ENCODE measurements around the gene COL1A1.

The COL1A1 gene

GRCh38 chr17:50201276-50201854 is at the start of gene COL1A1:
Gene COL1A1, minus strand, starts transcription at chr17:50201631. Its CDS starts 118 bp downstream, at chr17:50201513.
- no peak for DNase-seq (ENCODE audit: low read depth, low spot score)

DNA sequence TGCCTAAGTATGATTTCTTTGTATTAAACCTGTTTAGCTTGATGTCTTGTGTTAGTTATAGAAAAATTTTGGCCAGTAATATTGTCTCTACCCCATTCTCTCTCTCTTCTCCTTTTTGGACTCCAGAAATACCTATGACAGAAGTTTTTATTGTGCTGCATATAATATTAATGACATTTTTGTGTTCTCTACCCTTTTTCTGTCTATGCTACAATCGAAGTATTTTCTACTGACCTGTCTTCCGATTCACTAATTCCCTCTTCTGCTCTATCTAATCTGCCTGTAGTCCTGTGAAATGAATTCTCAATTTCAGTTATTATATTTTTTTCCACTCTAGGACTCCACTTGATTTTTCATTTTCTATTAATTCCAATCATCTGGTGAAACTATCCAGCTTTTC is 46.8 kb upstream of the COL1A1 start:
- no peak for DNase-seq (ENCODE audit: low read depth, low spot score)

GRCh38 chr17:50244771-50245170 is 43.3 kb upstream of the COL1A1 start:
- no peak for DNase-seq (ENCODE audit: low read depth, low spot score)

- DNase-seq (ENCODE audit: low read depth, low spot score) = no peak
These were observed 40.0 kb upstream of the COL1A1 start for GRCh38 chr17:50241431-50241830.

- no peak for DNase-seq (ENCODE audit: low read depth, low spot score)
These were observed 39.4 kb upstream of the COL1A1 start for GRCh38 chr17:50240851-50241250.

DNA sequence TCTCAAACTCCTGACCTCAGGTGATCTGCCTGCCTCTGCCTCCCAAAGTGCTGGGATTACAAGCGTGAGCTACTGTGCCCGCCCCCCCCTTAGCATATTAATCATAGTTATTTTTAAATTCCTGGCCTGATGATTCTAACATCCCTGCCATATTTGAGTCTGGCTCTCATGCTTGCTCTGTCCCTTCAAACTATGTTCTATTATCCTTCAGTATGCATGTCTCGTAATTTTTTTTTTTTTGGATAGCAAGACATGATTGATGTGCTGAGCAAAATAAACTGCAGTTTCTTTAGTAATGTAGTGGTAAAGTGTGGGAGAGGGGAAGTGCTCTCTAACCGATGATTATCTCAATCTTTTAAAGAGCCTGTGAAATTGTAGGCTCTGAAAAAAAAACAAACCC is 38.5 kb upstream of the COL1A1 start:
- DNase-seq (ENCODE audit: low read depth, low spot score) = no peak

DNA sequence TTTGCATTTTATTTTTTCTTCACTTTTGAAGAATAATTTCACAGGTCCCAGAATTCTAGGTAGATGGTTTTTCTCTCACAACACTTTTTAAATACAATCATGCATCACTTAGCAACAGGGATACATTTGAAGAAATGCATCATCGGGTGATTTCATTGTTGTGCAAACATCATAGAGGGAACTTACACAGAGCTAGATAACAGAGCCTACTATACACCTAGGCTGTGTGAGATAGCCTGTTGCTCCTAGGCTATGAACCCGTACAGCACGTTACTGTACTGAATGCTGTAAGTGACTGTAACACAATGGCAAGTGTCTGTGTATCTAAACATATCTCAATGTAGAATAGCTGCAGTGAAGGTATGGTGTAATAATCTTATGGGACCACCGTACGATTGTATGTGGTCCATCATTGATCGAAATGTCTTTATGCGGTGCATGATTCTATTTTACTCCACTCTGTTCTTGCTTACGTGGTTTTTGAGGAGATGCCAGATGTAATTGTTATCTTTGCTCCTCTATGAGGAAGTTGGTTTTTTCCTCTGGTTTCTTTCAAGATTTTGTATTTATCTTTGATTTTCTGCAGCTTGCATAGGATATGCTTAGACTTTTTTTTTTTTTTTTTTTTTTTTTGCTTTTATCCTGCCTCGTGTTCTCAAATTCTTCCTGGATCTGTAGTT is 37.3 kb upstream of the COL1A1 start:
- DNase-seq (ENCODE audit: low read depth, low spot score) = no peak

DNA sequence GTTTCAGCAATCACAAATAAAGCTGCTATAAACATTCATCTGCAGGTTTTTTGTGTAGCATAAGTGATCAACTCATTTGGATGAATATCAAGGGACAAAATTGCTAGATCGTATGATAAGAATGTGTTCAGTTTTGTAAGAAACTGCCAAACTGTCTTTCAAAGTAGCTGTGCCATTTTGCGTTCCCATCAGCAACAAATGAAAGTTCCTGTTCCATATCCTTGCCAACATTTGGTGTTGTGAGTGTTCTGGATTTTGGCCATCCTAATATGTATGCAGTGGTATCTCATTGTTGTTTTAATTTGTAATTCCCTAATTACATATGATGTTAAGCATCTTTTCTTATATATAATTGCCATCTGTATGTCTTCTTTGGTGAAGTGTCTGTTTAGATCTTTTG is 36.5 kb upstream of the COL1A1 start:
- DNase-seq (ENCODE audit: low read depth, low spot score) = no peak

- no peak for DNase-seq (ENCODE audit: low read depth, low spot score)
These were observed 33.1 kb upstream of the COL1A1 start for GRCh38 chr17:50234581-50234980.

DNA sequence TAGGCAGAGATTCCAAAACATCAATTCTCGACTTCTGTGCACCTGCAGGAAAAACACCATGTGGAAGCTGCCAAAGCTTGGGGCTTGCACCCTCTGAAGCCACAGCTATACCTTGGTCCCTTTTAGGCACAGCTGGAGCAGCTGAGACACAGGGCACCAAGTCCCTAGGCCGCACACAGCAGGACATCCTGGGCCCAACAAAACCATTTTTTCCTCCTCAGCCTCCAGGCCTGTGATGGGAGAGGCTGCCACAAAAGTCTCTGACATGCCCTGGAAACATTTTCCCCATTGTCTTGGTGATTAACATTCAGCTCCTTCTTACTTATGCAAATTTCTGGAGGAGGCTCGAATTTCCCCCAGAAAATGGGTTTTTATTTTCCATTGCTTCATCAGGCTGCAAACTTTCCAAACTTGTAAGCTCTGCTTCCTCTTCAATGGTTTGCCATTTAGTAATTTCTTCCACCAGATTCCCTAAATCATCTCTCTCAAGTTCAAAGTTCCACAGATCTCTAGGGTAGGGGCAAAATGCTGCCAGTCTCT is 24.3 kb upstream of the COL1A1 start:
- DNase-seq (ENCODE audit: low read depth, low spot score) = no peak

- no peak for DNase-seq (ENCODE audit: low read depth, low spot score)
These were observed 21.5 kb upstream of the COL1A1 start for GRCh38 chr17:50222922-50223321.

- DNase-seq (ENCODE audit: low read depth, low spot score) = no peak
These were observed 20.6 kb upstream of the COL1A1 start for GRCh38 chr17:50221864-50222545.

GRCh38 chr17:50221266-50221863 is 19.9 kb upstream of the COL1A1 start:
- DNase-seq (ENCODE audit: low read depth, low spot score) = no peak

GRCh38 chr17:50220811-50221210 is 19.4 kb upstream of the COL1A1 start:
- DNase-seq (ENCODE audit: low read depth, low spot score) = no peak

DNA sequence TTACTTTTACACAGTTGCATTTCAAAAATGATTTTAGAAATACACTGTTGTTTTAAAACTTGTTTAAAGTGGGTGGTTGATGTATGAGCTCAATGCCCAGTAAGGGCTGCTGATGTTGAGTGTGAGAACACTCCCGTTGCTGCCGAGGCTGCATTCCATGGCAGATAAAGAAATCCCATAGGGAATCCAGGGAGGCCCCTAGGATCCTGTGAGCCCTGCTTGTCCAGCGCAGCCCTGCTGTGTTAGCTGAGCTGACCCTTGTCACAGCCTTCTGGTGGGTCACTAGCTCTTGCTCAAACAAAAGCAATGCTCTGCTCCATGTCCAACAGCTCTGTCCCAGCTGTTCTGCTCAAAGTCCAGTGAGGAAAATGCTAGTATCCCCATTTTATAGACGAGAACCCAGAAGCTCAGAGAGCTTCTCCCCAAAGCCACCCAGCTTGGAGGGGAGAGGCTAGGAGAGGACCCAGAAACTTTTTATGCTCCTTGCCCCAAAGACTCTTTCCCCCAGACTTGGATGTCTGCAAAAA is 18.6 kb upstream of the COL1A1 start:
- DNase-seq (ENCODE audit: low read depth, low spot score) = no peak

GRCh38 chr17:50219342-50219741 is 17.9 kb upstream of the COL1A1 start:
- DNase-seq (ENCODE audit: low read depth, low spot score) = no peak

DNA sequence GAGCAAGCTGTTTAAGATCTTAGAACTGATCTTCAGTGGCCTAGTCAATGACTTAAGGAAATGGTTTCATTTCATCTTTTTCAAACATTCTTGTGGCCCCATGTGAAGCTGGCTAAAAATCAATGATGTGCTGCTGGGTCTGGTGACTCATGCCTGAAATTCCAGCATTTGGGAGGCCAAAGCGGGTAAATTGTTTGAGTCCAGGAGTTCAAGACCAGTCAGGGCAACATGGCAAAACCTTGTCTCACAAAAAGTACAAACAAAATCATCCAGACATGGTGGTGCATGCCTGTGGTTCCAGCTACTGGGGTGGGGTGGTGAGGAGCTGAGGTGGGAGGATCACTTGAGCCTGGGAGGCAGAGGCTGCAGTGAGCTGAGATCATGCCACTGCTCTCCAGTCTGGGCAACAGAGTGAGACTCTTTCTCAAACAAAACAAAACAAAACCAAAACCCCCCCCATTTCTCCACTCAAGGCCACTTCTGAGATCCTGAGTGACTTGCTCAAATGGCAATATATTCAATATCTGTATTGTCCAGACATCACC is 17.4 kb upstream of the COL1A1 start:
- DNase-seq (ENCODE audit: low read depth, low spot score) = no peak

DNA sequence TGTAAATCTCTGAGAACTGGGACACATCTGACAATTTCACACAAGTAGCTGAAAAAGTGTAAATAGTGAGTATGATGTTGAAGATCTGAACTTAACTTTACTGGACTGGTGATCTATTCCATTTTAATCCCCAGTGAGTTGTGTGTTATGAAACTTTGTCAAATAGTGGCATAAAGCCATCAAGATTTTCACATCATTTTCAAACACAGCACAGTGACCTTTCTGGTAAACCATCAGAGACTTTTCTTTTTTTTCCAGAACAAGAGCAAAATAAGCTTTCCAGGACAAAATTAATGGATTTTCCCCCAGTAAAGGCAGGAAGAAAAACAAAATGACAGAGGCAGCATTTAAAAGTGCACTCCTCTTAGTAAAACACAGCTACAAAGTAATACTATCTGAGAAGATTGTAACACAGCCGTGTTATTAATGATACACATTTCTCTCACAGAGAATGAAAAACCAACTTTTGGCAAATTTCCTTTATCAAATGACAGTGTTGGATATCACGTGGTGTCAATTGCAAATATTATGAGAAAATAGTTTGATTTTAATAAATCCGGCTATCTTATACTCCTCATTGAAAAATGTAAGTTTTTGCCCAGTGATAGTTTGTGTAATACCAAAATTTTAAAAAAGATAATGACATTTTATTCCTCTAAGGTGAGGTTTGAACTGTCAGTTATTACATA is 16.8 kb upstream of the COL1A1 start:
- no peak for DNase-seq (ENCODE audit: low read depth, low spot score)

GRCh38 chr17:50217591-50217990 is 16.2 kb upstream of the COL1A1 start:
- no peak for DNase-seq (ENCODE audit: low read depth, low spot score)

DNA sequence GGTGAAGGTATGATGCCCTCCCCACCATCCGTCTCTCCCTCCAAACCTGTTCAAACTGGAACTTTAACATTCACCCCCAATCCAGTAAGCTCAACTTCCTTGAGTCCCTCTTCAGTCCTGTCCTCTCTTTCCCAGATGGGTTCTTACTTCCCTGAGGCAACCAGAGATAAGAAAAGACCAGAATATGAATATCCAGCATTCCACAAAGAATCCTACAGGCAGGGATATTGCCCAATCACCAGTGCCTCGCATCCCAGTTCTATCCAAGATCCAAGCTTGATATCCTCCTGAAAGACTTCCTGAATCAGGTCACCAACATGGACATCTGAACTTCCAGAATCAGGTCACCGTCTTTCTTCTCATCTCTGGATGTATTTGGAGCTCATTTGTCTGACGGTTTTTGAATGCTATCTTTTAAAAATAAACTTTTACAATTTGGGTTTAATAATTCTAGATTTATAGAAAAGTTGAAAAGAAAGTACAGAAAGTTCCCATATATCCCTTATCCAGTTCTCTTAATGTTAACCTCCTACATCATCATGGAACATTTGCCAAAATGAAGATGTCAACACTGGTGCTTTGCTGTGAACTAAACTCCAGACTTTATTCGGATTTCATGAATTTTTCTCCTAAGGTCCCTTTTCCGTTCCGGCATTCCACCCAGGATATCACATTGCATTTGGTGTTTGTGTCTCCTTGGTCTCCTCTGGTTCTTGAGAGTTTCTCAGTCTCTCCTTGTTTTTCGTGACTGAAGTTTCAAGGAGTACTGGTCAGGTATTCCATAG is 13.7 kb upstream of the COL1A1 start:
- no peak for DNase-seq (ENCODE audit: low read depth, low spot score)
